Neural progenitor cell (in vitro differentiated cells): Measurements from ENCODE around the gene PATE1. TPM values are rescaled to one million over a fixed set of nuclear protein-coding genes. Genes with fewer than 3 reads are reported as not detected.
A peak's percentile ranks its signal among the peaks of the same experiment; 100 is the strongest.

Experiments
- DNase-seq: peaks from one replicate; pipeline ENCODE4 v3.0.0-alpha.2; 2016; ENCODE audit warnings: low spot score
- H2AFZ ChIP-seq: fragments of 200-600 bp; sonication (generic); replicated peaks from 2 replicates; pipeline ENCODE4 v1.6.1; 2016; ENCODE audit warnings: antibody characterized with exemption
- H3F3A ChIP-seq: fragments of 200-600 bp; sonication (generic); 2 replicates; pipeline ENCODE4 v1.6.1; 2016; ENCODE audit warnings: antibody characterized with exemption, low read depth
- H3K27ac ChIP-seq: fragments of 200-600 bp; sonication (generic); 2 replicates; pipeline ENCODE4 v1.5.1; 2016; ENCODE audit warnings: mild to moderate bottlenecking
- H3K27me3 ChIP-seq: fragments of 200-600 bp; sonication (generic); 2 replicates; pipeline ENCODE4 v1.6.1; 2016; ENCODE audit warnings: mild to moderate bottlenecking, moderate library complexity
- H3K36me3 ChIP-seq: fragments of 200-600 bp; sonication (generic); 2 replicates; pipeline ENCODE4 v1.5.1; 2016
- H3K4me1 ChIP-seq: fragments of 200-600 bp; sonication (generic); 2 replicates; pipeline ENCODE4 v1.6.1; 2016; ENCODE audit warnings: mixed run types
- H3K4me2 ChIP-seq: fragments of 200-600 bp; sonication (generic); 2 replicates; pipeline ENCODE4 v1.6.1; 2016
- H3K4me3 ChIP-seq: fragments of 200-600 bp; sonication (generic); 2 replicates; pipeline ENCODE4 v1.5.1; 2016
- H3K79me2 ChIP-seq: fragments of 200-600 bp; sonication (generic); 2 replicates; pipeline ENCODE4 v1.6.1; 2016; ENCODE audit warnings: low read depth
- H3K9ac ChIP-seq: fragments of 200-600 bp; sonication (generic); 2 replicates; pipeline ENCODE4 v1.6.1; 2016
- H3K9me3 ChIP-seq: fragments of 200-600 bp; sonication (generic); 2 replicates; pipeline ENCODE4 v1.5.1; 2016; ENCODE audit warnings: low read depth
- H4K20me1 ChIP-seq: fragments of 200-600 bp; sonication (generic); 2 replicates; pipeline ENCODE4 v1.6.1; 2016; ENCODE audit warnings: low read depth
- H3K27ac Mint-ChIP-seq: 3 replicates; pipeline ENCODE4 v1.8.0; 2021; ENCODE audit warnings: mixed read lengths
- H3K27me3 Mint-ChIP-seq: 2 replicates; pipeline ENCODE4 v1.8.0; 2022; ENCODE audit warnings: low read depth, mild to moderate bottlenecking, inconsistent platforms, moderate library complexity, mixed read lengths; ENCODE audit not compliant: insufficient read depth
- H3K36me3 Mint-ChIP-seq: 3 replicates; pipeline ENCODE4 v1.8.0; 2021; ENCODE audit warnings: mixed read lengths
- H3K4me1 Mint-ChIP-seq: 3 replicates; pipeline ENCODE4 v1.8.0; 2021; ENCODE audit warnings: mixed read lengths
- H3K4me3 Mint-ChIP-seq: 3 replicates; pipeline ENCODE4 v1.8.0; 2021; ENCODE audit warnings: mild to moderate bottlenecking, moderate library complexity, mixed read lengths
- H3K9me3 Mint-ChIP-seq: 3 replicates; pipeline ENCODE4 v1.8.0; 2020; ENCODE audit warnings: mixed read lengths
- CTCF ChIP-seq: fragments of 200-600 bp; sonication (generic); IDR thresholded peaks from 2 replicates; pipeline ENCODE4 v1.5.1; 2017; ENCODE audit warnings: antibody characterized with exemption, mild to moderate bottlenecking
- EZH2 ChIP-seq: fragments of 200-600 bp; sonication (generic); IDR thresholded peaks from 2 replicates; pipeline ENCODE4 v1.6.1; 2017; ENCODE audit warnings: antibody characterized with exemption, mild to moderate bottlenecking, moderate library complexity
- EZH2phosphoT487 ChIP-seq: fragments of 200-600 bp; sonication (generic); IDR thresholded peaks from 2 replicates; pipeline ENCODE4 v1.6.1; 2017; ENCODE audit warnings: antibody characterized with exemption
- total RNA-seq: library from RNA; depleted of rRNA; stranded (reverse); fragments of >200 nt; gene quantifications from 2 replicates; pipeline ENCODE4 v1.2.3, GENCODE V29; 2015; ENCODE audit warnings: low replicate concordance

Gene PATE1
- total RNA-seq, 1 donor from 2014 or later = not detected

GRCh38 chr11:125743681-125744080, 2.4 kb upstream of the PATE1 start:
- H3K4me3 Mint-ChIP-seq = no peak overlapping the region
- H3K27ac Mint-ChIP-seq = no peak overlapping the region
- H3K4me1 Mint-ChIP-seq = peaks cover 7% of the 10 kb centered on the region
- H3K36me3 Mint-ChIP-seq = no peaks in the 10 kb centered on the region
- Histone ChIP-seq H3K4me3 (no peak overlapping the region), H3F3A (no peaks in the 10 kb centered on the region), H3K27ac (no peak overlapping the region), H2AFZ (no peak overlapping the region), H3K4me1 (peaks cover 16% of the 10 kb centered on the region), H3K4me2 (no peak overlapping the region), H3K27me3 (peaks cover 5% of the 10 kb centered on the region), H3K79me2 (no peaks in the 10 kb centered on the region), H3K9ac (no peak overlapping the region), H4K20me1 (no peaks in the 10 kb centered on the region), H3K9me3 (no peaks in the 10 kb centered on the region), H3K36me3 (no peaks in the 10 kb centered on the region)
- H3K27me3 Mint-ChIP-seq = no peaks in the 10 kb centered on the region
- no peak for TF ChIP-seq EZH2
- no peak for TF ChIP-seq CTCF
- no peak for TF ChIP-seq EZH2phosphoT487
- DNase-seq = no peak
- H3K9me3 Mint-ChIP-seq = no peaks in the 10 kb centered on the region

GRCh38 chr11:125750629-125751028, 4.5 kb downstream of the PATE1 start:
- Histone ChIP-seq H3K4me3 (no peak overlapping the region), H3K27ac (no peak overlapping the region), H2AFZ (no peak overlapping the region), H3K79me2 (no peaks in the 10 kb centered on the region), H3F3A (no peaks in the 10 kb centered on the region), H3K4me1 (no peaks in the 10 kb centered on the region), H3K27me3 (peaks cover 24% of the 10 kb centered on the region), H4K20me1 (no peaks in the 10 kb centered on the region), H3K4me2 (no peak overlapping the region), H3K9me3 (no peaks in the 10 kb centered on the region), H3K36me3 (no peaks in the 10 kb centered on the region), H3K9ac (no peak overlapping the region)
- Mint-ChIP-seq H3K27ac (no peak overlapping the region), H3K4me3 (no peak overlapping the region), H3K9me3 (no peaks in the 10 kb centered on the region), H3K27me3 (peaks cover 3% of the 10 kb centered on the region), H3K36me3 (no peaks in the 10 kb centered on the region), H3K4me1 (no peaks in the 10 kb centered on the region)
- no peak for TF ChIP-seq EZH2
- peak; percentile 29 for TF ChIP-seq CTCF
- DNase-seq = no peak

GRCh38 chr11:125756050-125756449, 10.0 kb downstream of the PATE1 start:
- no peak overlapping the region for H3K4me3 ChIP-seq
- peaks cover 14% of the 10 kb centered on the region for H3K27me3 ChIP-seq
- no peak overlapping the region for H3K27ac Mint-ChIP-seq
- no peaks in the 10 kb centered on the region for H3K4me1 Mint-ChIP-seq
- H3K9me3 ChIP-seq = no peaks in the 10 kb centered on the region
- DNase-seq = no peak
- no peak for TF ChIP-seq CTCF
- TF ChIP-seq EZH2 = no peak
- no peak for TF ChIP-seq EZH2phosphoT487
- H4K20me1 ChIP-seq = no peaks in the 10 kb centered on the region
- H3K79me2 ChIP-seq = no peaks in the 10 kb centered on the region
- H3K27ac ChIP-seq = no peak overlapping the region
- H3K36me3 Mint-ChIP-seq = no peaks in the 10 kb centered on the region
- no peak overlapping the region for H3K4me2 ChIP-seq
- H3K4me3 Mint-ChIP-seq = no peak overlapping the region
- H3K9me3 Mint-ChIP-seq = peaks cover 13% of the 10 kb centered on the region
- no peaks in the 10 kb centered on the region for H3K4me1 ChIP-seq
- no peaks in the 10 kb centered on the region for H3F3A ChIP-seq
- no peaks in the 10 kb centered on the region for H3K36me3 ChIP-seq
- no peak overlapping the region for H3K9ac ChIP-seq
- H2AFZ ChIP-seq = no peak overlapping the region
- H3K27me3 Mint-ChIP-seq = peaks cover 3% of the 10 kb centered on the region

GRCh38 chr11:125762445-125762844, 16.4 kb downstream of the PATE1 start:
- Mint-ChIP-seq H3K36me3 (no peaks in the 10 kb centered on the region), H3K27me3 (no peaks in the 10 kb centered on the region), H3K27ac (no peak overlapping the region), H3K4me3 (no peak overlapping the region), H3K4me1 (peaks cover 2% of the 10 kb centered on the region), H3K9me3 (peaks cover 13% of the 10 kb centered on the region)
- H3K79me2 ChIP-seq = no peaks in the 10 kb centered on the region
- no peaks in the 10 kb centered on the region for H4K20me1 ChIP-seq
- H3K9ac ChIP-seq = no peak overlapping the region
- H3K27me3 ChIP-seq = no peaks in the 10 kb centered on the region
- H3F3A ChIP-seq = no peaks in the 10 kb centered on the region
- H3K4me1 ChIP-seq = peaks cover 7% of the 10 kb centered on the region
- H3K9me3 ChIP-seq = no peaks in the 10 kb centered on the region
- H3K4me2 ChIP-seq = no peak overlapping the region
- no peak overlapping the region for H2AFZ ChIP-seq
- no peaks in the 10 kb centered on the region for H3K36me3 ChIP-seq
- DNase-seq = no peak
- TF ChIP-seq EZH2 = no peak
- no peak for TF ChIP-seq EZH2phosphoT487
- TF ChIP-seq CTCF = no peak
- no peak overlapping the region for H3K27ac ChIP-seq
- no peak overlapping the region for H3K4me3 ChIP-seq
